ENCODE data around the gene SFI1.
"Not testable (repeated sequence)": the region's sequence is repeated elsewhere in the genome, so short reads cannot be mapped to it uniquely, and the experiment has no call there.

The SFI1 gene

GRCh38 chr22:31586137-31586920 lies 90.0 kb downstream of the SFI1 start:
- H3K4me1 Mint-ChIP-seq, result peaks cover 47% of the 10 kb centered on the region
- DNase-seq (no peak), ATAC-seq (no peak)
- H3K4me3 Mint-ChIP-seq, result no peak overlapping the region
- peak overlapping the region in 1 of 2 donors; percentile 7 for H3K27ac Mint-ChIP-seq
- H3K27me3 Mint-ChIP-seq, result no peaks in the 10 kb centered on the region
- no peaks in the 10 kb centered on the region for H3K9me3 Mint-ChIP-seq

DNA sequence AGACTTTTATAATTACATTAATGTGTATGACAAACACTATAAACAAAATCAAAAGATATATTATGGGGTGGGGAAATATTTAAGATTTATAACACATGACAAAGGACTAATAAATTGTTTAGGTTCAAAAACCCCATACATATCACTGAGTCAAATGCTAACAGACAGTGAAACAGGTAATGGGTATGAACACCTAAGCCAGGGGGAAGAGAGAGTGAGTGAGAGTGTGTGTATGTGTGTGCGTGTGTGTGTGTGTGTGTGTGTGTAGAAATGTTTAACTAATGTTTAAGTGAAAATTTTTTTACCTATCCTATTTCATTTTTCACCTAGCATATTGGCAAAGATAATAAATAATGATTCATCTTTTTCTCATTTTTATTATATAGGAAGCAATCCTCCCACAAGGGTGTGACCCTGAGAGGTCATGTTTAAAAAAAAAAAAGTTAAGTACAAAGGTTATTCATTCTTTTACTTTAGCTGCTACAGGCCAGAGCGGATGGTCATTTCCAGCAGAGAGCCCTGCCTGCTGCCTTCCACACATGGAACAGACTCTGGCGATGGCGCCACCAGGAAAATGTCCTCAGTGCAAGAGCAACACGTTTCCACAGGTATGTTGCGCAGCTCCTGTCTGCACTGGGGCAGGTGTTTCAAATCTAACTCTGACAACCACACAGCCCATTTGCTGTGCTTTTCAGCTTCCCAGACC lies 92.8 kb downstream of the SFI1 start:
- Mint-ChIP-seq H3K4me3 (no peak overlapping the region), H3K4me1 (peaks cover 21% of the 10 kb centered on the region), H3K9me3 (no peaks in the 10 kb centered on the region), H3K27ac (peak overlapping the region in 1 of 2 donors; percentile 12), H3K27me3 (no peaks in the 10 kb centered on the region)
- no peak for DNase-seq
- ATAC-seq, result no peak

DNA sequence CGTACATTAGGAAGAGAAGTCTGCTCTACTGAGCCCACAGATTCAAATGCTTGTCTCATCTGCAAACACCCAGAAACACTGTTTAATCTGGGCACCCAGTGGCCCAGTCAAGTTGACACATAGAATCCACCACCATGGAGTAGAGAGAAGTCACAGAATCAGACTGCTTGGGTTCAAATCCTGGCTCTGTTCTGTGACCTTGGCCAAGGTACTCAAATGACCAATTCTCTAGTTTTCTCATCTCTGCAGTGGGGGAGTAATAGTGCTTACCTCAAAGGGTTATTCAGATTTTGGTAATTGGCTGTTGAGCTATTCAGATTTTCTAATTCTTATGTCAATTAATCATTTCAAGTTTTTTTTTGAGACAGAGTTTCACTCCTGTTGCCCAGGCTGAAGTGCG lies 93.8 kb downstream of the SFI1 start:
- DNase-seq, H3K27me3 Mint-ChIP-seq, ATAC-seq: not testable (repeated sequence)

GRCh38 chr22:31595271-31595670 lies 98.9 kb downstream of the SFI1 start:
- ATAC-seq (no peak), DNase-seq (no peak)
- H3K27me3 Mint-ChIP-seq, result no peaks in the 10 kb centered on the region
- H3K4me3 Mint-ChIP-seq, result no peak overlapping the region
- no peaks in the 10 kb centered on the region for H3K9me3 Mint-ChIP-seq
- no peaks in the 10 kb centered on the region for H3K4me1 Mint-ChIP-seq
- H3K27ac Mint-ChIP-seq, result peak overlapping the region; percentile 4 to 58

More for the DNA sequence above, 93.8 kb downstream of the SFI1 start:
- H3K27ac Mint-ChIP-seq, H3K9me3 Mint-ChIP-seq, H3K4me3 Mint-ChIP-seq: not testable (repeated sequence)
- H3K4me1 Mint-ChIP-seq, result peaks cover 10% of the 10 kb centered on the region

DNA sequence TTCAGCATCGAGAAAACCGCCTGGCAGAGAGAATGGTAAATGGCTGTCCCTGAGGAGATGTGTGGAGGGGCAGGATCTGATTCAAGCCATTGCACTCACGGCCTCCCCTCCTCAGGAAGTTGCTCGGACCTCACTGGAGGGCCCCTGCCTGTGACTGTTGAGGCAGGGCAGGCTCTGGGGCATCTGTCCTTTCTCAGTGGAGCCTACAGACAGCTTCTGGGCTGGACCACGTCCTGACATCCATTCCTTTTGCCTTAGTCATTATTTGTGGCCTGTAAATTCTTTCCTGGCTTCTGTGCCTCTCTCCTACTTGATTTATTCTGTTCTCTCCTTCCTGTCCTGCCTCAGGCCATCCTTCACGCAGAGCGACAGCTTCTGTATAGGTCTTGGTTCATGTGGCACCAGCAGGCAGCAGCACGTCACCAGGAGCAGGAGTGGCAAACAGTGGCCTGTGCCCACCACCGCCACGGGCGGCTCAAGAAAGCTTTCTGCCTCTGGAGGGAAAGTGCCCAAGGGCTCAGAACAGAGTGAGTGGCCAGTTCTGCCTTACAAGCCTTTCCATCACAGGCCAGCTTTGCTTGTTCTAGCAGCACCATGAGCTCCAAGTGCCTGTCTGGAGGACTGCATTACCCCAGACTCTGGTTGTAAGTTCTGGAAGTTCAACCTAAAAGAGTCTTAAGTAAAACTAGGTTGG lies 106.1 kb downstream of the SFI1 start:
- ATAC-seq (no peak), DNase-seq (no peak)
- Mint-ChIP-seq H3K9me3 (no peaks in the 10 kb centered on the region), H3K27me3 (no peaks in the 10 kb centered on the region), H3K4me1 (no peaks in the 10 kb centered on the region), H3K27ac (peak overlapping the region in 1 of 2 donors; percentile 71), H3K4me3 (no peak overlapping the region)

- Mint-ChIP-seq H3K27ac (peak overlapping the region in 1 of 2 donors; percentile 71), H3K4me1 (no peaks in the 10 kb centered on the region)
- ATAC-seq, result no peak
Observed at GRCh38 chr22:31603081-31603525, 106.8 kb downstream of the SFI1 start.

GRCh38 chr22:31603574-31603973 lies 107.2 kb downstream of the SFI1 start:
- Mint-ChIP-seq H3K27ac (no peak overlapping the region), H3K9me3 (no peaks in the 10 kb centered on the region), H3K4me1 (no peaks in the 10 kb centered on the region), H3K4me3 (no peak overlapping the region), H3K27me3 (no peaks in the 10 kb centered on the region)
- ATAC-seq, result peak; percentile 18
- no peak for DNase-seq

More at GRCh38 chr22:31603081-31603525, 106.8 kb downstream of the SFI1 start:
- Mint-ChIP-seq H3K27me3 (no peaks in the 10 kb centered on the region), H3K9me3 (no peaks in the 10 kb centered on the region), H3K4me3 (no peak overlapping the region)
- no peak for DNase-seq

GRCh38 chr22:31604137-31604705 lies 107.9 kb downstream of the SFI1 start:
- no peak overlapping the region for H3K4me3 Mint-ChIP-seq
- H3K27me3 Mint-ChIP-seq, result no peaks in the 10 kb centered on the region
- peak overlapping the region in 1 of 2 donors; percentile 42 for H3K27ac Mint-ChIP-seq

DNA sequence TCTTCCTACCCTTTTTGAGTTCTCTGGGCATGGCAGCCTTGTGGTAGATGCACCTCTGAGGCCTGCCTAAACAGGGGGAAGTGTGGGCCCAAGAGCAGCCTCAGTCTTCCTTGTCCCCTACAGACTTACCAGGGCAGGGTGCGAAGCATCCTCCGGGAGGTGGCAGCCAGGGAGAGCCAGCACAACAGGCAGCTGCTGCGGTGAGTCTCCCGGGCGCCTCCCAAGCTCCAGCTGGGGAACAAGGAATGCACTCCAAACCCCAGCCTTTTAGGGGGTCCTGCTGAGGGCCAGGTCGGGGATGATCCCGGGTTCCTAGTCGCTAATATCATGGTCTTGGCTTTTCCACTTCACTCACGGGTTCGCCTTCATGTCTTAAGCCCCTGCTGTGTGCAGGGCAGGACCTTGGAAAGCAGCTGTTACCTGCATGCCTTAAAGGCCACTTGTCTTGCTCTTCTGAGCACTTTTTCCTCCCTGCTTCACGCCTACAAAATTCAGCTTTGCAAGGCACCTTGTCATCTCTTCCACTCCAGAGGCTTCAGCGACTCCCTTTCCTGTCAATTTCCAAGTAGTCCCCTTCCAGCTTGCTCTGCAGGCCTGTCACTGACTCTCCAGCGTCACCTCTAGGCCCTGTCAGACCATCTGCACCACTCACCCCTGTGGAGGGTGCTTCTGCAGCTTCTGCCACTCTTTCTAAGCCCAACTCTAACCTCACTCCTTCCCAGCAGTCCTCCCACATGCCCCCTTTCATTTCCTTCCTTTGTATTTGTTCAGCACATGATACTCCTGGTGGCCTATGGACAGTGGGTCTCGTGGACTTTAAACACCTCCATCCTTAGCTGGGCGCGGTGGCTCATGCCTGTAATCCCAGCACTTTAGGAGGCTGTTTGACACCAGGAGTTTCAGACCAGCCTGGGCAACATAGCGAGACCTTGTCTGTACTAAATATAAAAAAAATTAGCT lies 108.7 kb downstream of the SFI1 start:
- DNase-seq (no peak), ATAC-seq (no peak)
- H3K27me3 Mint-ChIP-seq, result no peaks in the 10 kb centered on the region
- H3K9me3 Mint-ChIP-seq, result no peaks in the 10 kb centered on the region
- H3K4me1 Mint-ChIP-seq, result no peaks in the 10 kb centered on the region
- H3K27ac Mint-ChIP-seq, result peak overlapping the region; percentile 36 to 79
- H3K4me3 Mint-ChIP-seq, result no peak overlapping the region

More at GRCh38 chr22:31604137-31604705, 107.9 kb downstream of the SFI1 start:
- no peak for DNase-seq
- no peak for ATAC-seq
- Mint-ChIP-seq H3K9me3 (no peaks in the 10 kb centered on the region), H3K4me1 (no peaks in the 10 kb centered on the region)

GRCh38 chr22:31605851-31606585 lies 109.7 kb downstream of the SFI1 start:
- H3K4me1 Mint-ChIP-seq, result no peaks in the 10 kb centered on the region
- no peak for DNase-seq
- no peak overlapping the region for H3K4me3 Mint-ChIP-seq
- peak overlapping the region; percentile 23 to 69 for H3K27ac Mint-ChIP-seq
- H3K9me3 Mint-ChIP-seq, result no peaks in the 10 kb centered on the region
- no peaks in the 10 kb centered on the region for H3K27me3 Mint-ChIP-seq
- no peak for ATAC-seq

GRCh38 chr22:31607696-31608095 lies 111.4 kb downstream of the SFI1 start:
- Mint-ChIP-seq H3K27me3 (no peaks in the 10 kb centered on the region), H3K4me1 (no peaks in the 10 kb centered on the region), H3K4me3 (no peak overlapping the region), H3K9me3 (no peaks in the 10 kb centered on the region), H3K27ac (peak overlapping the region in 1 of 2 donors; percentile 88)
- DNase-seq (no peak), ATAC-seq (no peak)

DNA sequence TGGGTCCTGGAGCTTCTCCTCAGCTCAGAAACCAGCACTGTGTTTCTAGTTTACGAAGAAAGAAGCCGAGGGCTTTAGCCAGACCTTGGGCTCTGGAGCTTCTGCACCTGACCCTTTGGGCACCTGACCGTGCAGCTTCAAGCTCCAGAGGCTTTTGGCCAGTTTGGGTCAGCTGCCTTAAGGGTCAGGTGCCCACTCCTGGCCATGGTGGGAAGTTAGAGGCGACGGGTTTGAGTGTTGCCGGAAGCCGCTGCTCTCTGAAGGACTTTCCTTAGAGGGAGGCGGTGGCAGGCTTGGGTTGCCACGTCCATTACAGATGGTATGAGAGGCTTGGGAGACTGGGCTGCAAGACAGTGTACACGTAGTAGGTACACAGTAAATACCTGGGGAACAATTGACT lies 113.4 kb downstream of the SFI1 start:
- Mint-ChIP-seq H3K4me3 (no peak overlapping the region), H3K27me3 (no peaks in the 10 kb centered on the region), H3K4me1 (peaks cover 14% of the 10 kb centered on the region), H3K27ac (peak overlapping the region in 1 of 2 donors; percentile 91), H3K9me3 (no peaks in the 10 kb centered on the region)
- DNase-seq, result no peak
- no peak for ATAC-seq

DNA sequence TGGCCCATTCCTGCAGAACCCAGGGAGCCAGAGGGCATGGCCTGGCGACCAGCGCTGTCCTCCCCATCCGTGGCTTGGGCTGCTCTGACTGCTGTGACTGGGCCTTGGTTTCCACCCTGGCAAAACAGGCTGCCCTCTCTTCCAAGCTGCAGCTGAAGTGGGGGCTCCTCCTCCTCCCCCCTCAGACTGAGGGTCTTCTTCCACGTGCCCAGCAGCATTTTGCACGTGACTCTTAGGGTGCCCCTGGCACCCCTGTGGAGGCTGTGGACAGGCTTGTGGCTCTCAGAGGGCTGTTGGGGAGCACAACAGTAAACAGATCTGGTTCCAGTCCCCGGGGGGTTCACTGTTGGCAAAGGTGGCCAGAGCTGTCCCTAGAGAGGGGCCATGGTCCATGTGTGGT lies 114.3 kb downstream of the SFI1 start:
- no peaks in the 10 kb centered on the region for H3K9me3 Mint-ChIP-seq
- peaks cover 23% of the 10 kb centered on the region for H3K4me1 Mint-ChIP-seq
- peak overlapping the region in 1 of 2 donors; percentile 49 for H3K27ac Mint-ChIP-seq
- DNase-seq (no peak), ATAC-seq (no peak)
- no peaks in the 10 kb centered on the region for H3K27me3 Mint-ChIP-seq
- no peak overlapping the region for H3K4me3 Mint-ChIP-seq

All from stimulated activated naive CD8-positive, alpha-beta T cell treated with anti-CD3 and anti-CD28 coated beads, Interleukin-15, amount 100 ng/mL, for 72 hours (primary cell).